Upper lobe of left lung (tissue), 6 donors: ENCODE results near the gene PTBP1. TPM values are rescaled to one million over a fixed set of nuclear protein-coding genes. Genes with fewer than 3 reads are reported as not detected.

Source experiments
- ATAC-seq, 2 donors: fragments of 200-7000 bp; cut with Tn5 transposase; one replicate each; pipeline ENCODE4 v1.9.1; 2022; ENCODE audit warnings: mild to moderate bottlenecking in 2 of 2, moderate library complexity in 2 of 2; ENCODE audit not compliant: low FRiP score in 2 of 2
- DNase-seq, 2 donors: peaks; one replicate each; pipeline ENCODE4 v3.0.0-alpha.2; 2019 to 2020
- H3K27ac ChIP-seq, 4 donors: fragments of 200-600 bp; sonication (generic); one replicate each; pipeline ENCODE4 v1.5.1; 2016 to 2019
- H3K27me3 ChIP-seq, 4 donors: fragments of 200-600 bp; sonication (generic); one replicate each; pipeline ENCODE4 v1.5.1; 2017 to 2019
- H3K36me3 ChIP-seq, 4 donors: fragments of 200-600 bp; sonication (generic); one replicate each; pipeline ENCODE4 v1.5.1; 2016 to 2019
- H3K4me1 ChIP-seq, 4 donors: fragments of 200-600 bp; sonication (generic); one replicate each; pipeline ENCODE4 v1.5.1; 2018 to 2019
- H3K4me3 ChIP-seq, 4 donors: fragments of 200-600 bp; sonication (generic); one replicate each; pipeline ENCODE4 v1.5.1; 2017 to 2019; ENCODE audit warnings: mild to moderate bottlenecking in 2 of 4, moderate library complexity in 1 of 4
- H3K9me3 ChIP-seq, 4 donors: fragments of 200-600 bp; sonication (generic); one replicate each; pipeline ENCODE4 v1.5.1; 2018 to 2019
- CTCF ChIP-seq, 6 experiments: fragments of 450-650 bp in 4 of 6; fragments of 200-600 bp in 2 of 6; sonication (generic) in 2 of 6; IDR thresholded peaks; one replicate each; pipeline ENCODE4 v1.5.1; 2016 to 2019; ENCODE audit warnings: antibody characterized with exemption in 6 of 6
- EP300 ChIP-seq, 4 donors: sonication (generic); formaldehyde crosslinking; IDR thresholded peaks; one replicate each; pipeline ENCODE4 v1.5.1; 2017; ENCODE audit warnings: antibody characterized with exemption in 4 of 4, control low read depth in 2 of 4
- POLR2A ChIP-seq, 4 donors: fragments of 450-650 bp; IDR thresholded peaks; one replicate each; pipeline ENCODE4 v1.5.1; 2016 to 2017; ENCODE audit warnings: antibody characterized with exemption in 4 of 4, mild to moderate bottlenecking in 2 of 4
- POLR2AphosphoS5 ChIP-seq, 2 donors: sonication (generic); formaldehyde crosslinking; IDR thresholded peaks; one replicate each; pipeline ENCODE4 v1.5.1; 2017; ENCODE audit warnings: antibody characterized with exemption in 2 of 2
- WGBS, 2 donors: methylation state at CpG; one replicate each; pipeline ENCODE4 v1.1.5; 2017 to 2018; 5-methylcytosine and 5-hydroxymethylcytosine counted together
- total RNA-seq, 6 donors: library from RNA; depleted of rRNA in 4 of 6; stranded (reverse); fragments of >200 nt in 4 of 6; gene quantifications; one replicate each; pipeline versions ENCODE4 v1.1.0 to v1.2.1, GENCODE V29; 2016 to 2021
- donor health status: DM: no; HTN: no; CAD: no; lungs with moderate emphysema.
- donor health status: DM: no; HTN: yes; CAD: no; lungs with severe emphysema.

Gene PTBP1
- total RNA-seq, 6 donors from 2014 or later = 122 to 270 (median 219) TPM

- H3K27me3 ChIP-seq = no peaks in the 10 kb centered on the region
- WGBS, 2 donors = 75 to 76% methylated on average over 26 of the region's 26 CpGs
- H3K4me3 ChIP-seq = no peak overlapping the region
- TF ChIP-seq EP300 (IDR thresholded peaks at IDR 0.05) (no peak), POLR2A (IDR thresholded peaks at IDR 0.05) (no peak), CTCF (IDR thresholded peaks at IDR 0.05) (no peak)
- peak overlapping the region; percentile 76 to 88 (median 80) for H3K27ac ChIP-seq
- peaks cover 41 to 55% (median 54%) of the 10 kb centered on the region in 4 donors for H3K4me1 ChIP-seq
- DNase-seq (no peak), ATAC-seq (no peak)
- H3K36me3 ChIP-seq = no peaks in the 10 kb centered on the region
- no peaks in the 10 kb centered on the region for H3K9me3 ChIP-seq
These were observed 6.2 kb upstream of the PTBP1 start for GRCh38 chr19:791007-791566.

- H3K9me3 ChIP-seq = no peaks in the 10 kb centered on the region
- peak in 1 of 2 donors; percentile 26 for ATAC-seq
- DNase-seq = no peak
- no peak overlapping the region for H3K4me3 ChIP-seq
- 47 to 53% methylated on average over 5 to 8 of the region's 8 CpGs for WGBS, 2 donors
- no peaks in the 10 kb centered on the region for H3K36me3 ChIP-seq
- peak overlapping the region; percentile 76 to 88 (median 80) for H3K27ac ChIP-seq
- H3K27me3 ChIP-seq = no peaks in the 10 kb centered on the region
- TF ChIP-seq EP300 (IDR thresholded peaks at IDR 0.05) (no peak), POLR2A (IDR thresholded peaks at IDR 0.05) (no peak), POLR2AphosphoS5 (IDR thresholded peaks at IDR 0.05) (peak in 1 of 2 donors; percentile 32)
- peaks cover 47 to 61% (median 59%) of the 10 kb centered on the region in 4 donors for H3K4me1 ChIP-seq
These were observed 5.5 kb upstream of the PTBP1 start for GRCh38 chr19:791567-792305.

- peak overlapping the region; percentile 76 to 88 (median 80) for H3K27ac ChIP-seq
- H3K27me3 ChIP-seq = no peaks in the 10 kb centered on the region
- no peak for DNase-seq
- no peak for ATAC-seq
- H3K4me3 ChIP-seq = no peak overlapping the region
- WGBS, 2 donors = 60 to 71% methylated on average over 12 to 16 of the region's 16 CpGs
- TF ChIP-seq CTCF (IDR thresholded peaks at IDR 0.05) (no peak), EP300 (IDR thresholded peaks at IDR 0.05) (no peak), POLR2AphosphoS5 (IDR thresholded peaks at IDR 0.05) (no peak), POLR2A (IDR thresholded peaks at IDR 0.05) (no peak)
- no peaks in the 10 kb centered on the region for H3K9me3 ChIP-seq
- H3K4me1 ChIP-seq = peaks cover 45 to 61% (median 59%) of the 10 kb centered on the region in 4 donors
- H3K36me3 ChIP-seq = no peaks in the 10 kb centered on the region
These were observed 4.9 kb upstream of the PTBP1 start for GRCh38 chr19:792306-792885.

- peak overlapping the region in 2 of 4 donors; percentile 32 to 88 for H3K27ac ChIP-seq
- ATAC-seq (no peak), DNase-seq (peak in 1 of 2 donors; percentile 61)
- peaks cover 36 to 61% (median 57%) of the 10 kb centered on the region in 4 donors for H3K4me1 ChIP-seq
- WGBS, 2 donors = 89 to 91% methylated on average over 11 to 12 of the region's 12 CpGs
- no peaks in the 10 kb centered on the region for H3K27me3 ChIP-seq
- H3K4me3 ChIP-seq = no peak overlapping the region
- TF ChIP-seq EP300 (IDR thresholded peaks at IDR 0.05) (no peak), POLR2A (IDR thresholded peaks at IDR 0.05) (no peak), POLR2AphosphoS5 (IDR thresholded peaks at IDR 0.05) (no peak), CTCF (IDR thresholded peaks at IDR 0.05) (no peak)
- peaks cover 0 to 5% (median 0%) of the 10 kb centered on the region in 4 donors for H3K36me3 ChIP-seq
- no peaks in the 10 kb centered on the region for H3K9me3 ChIP-seq
These were observed 3.4 kb upstream of the PTBP1 start for GRCh38 chr19:793806-794205.

- 77 to 97% methylated on average over 17 to 28 of the region's 28 CpGs for WGBS, 2 donors
- TF ChIP-seq POLR2AphosphoS5 (IDR thresholded peaks at IDR 0.05) = no peak
- no peak for TF ChIP-seq POLR2A (IDR thresholded peaks at IDR 0.05)
- TF ChIP-seq EP300 (IDR thresholded peaks at IDR 0.05) = no peak
- TF ChIP-seq CTCF (IDR thresholded peaks at IDR 0.05) = no peak
- DNase-seq (peak in 1 of 2 donors; percentile 90), ATAC-seq (no peak)
- Histone ChIP-seq H3K36me3 (peaks cover 0 to 17% (median 5%) of the 10 kb centered on the region in 4 donors), H3K4me1 (peaks cover 37 to 61% (median 57%) of the 10 kb centered on the region in 4 donors), H3K27ac (peak overlapping the region in 3 of 4 donors; percentile 34 to 100 (median 97)), H3K4me3 (no peak overlapping the region), H3K27me3 (no peaks in the 10 kb centered on the region), H3K9me3 (no peaks in the 10 kb centered on the region)
These were observed 2.1 kb upstream of the PTBP1 start for GRCh38 chr19:795073-795611.
